HG02623 (cell line): Measurements from ENCODE around the gene PPP2R2C.

Experiments
- ATAC-seq: cut with Tn5 transposase; IDR thresholded peaks from one replicate; pipeline ENCODE4 v1.9.1; 2021; ENCODE audit warnings: moderate library complexity; ENCODE audit not compliant: unreplicated experiment

Gene PPP2R2C

DNA sequence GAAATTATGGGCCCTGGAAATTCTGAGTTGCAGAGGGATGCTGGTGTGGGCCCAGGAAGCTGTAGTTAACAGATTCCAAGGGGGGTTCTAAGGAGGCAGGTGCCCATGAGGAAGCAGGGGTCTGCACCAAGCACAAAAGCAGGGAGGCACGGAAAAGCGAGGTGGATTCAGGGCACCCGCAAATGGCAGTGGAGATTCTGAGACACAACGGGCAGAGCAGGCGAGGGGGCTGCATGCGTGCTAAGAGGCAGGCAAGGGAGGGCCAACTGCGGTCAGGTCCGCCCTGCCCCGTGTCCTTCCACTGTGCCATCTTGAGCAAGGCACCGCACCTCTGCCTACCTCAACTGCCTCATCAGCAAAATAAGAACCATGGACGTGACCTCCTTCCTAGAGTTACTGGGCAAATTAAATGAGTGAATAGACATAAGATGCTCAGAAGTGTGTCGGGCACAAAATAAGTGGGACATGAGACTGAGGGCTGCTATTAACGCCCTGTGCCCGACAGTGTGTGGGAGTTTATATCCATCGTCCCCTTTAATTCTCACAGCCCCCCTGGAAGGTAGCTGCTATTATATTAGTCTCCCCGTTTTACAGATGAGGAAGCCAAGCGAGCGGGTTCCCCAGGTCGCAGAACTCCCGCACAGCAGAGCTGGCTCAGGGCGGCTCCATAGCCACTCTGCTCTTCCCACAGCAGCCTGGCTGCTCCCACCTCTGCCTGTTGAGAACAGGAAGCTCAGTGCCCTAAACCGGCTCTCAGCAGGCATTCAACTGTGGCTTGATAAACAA lies 67.6 kb downstream of the PPP2R2C start:
- ATAC-seq: no peak

DNA sequence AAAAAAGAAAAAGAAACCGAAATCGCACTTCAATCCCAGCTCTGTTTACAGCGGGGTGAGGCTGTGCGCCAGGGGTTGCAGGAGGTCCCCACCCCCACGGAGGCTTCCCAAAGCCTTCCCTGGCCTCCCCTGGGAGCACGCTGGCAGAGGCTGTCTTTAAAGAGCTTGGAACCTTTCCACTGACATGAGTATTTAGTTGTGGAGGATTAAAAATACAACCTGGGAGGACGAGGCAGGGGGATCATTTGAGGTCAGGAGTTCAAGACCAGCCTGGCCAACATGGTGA lies 69.1 kb downstream of the PPP2R2C start:
- ATAC-seq: no peak

DNA sequence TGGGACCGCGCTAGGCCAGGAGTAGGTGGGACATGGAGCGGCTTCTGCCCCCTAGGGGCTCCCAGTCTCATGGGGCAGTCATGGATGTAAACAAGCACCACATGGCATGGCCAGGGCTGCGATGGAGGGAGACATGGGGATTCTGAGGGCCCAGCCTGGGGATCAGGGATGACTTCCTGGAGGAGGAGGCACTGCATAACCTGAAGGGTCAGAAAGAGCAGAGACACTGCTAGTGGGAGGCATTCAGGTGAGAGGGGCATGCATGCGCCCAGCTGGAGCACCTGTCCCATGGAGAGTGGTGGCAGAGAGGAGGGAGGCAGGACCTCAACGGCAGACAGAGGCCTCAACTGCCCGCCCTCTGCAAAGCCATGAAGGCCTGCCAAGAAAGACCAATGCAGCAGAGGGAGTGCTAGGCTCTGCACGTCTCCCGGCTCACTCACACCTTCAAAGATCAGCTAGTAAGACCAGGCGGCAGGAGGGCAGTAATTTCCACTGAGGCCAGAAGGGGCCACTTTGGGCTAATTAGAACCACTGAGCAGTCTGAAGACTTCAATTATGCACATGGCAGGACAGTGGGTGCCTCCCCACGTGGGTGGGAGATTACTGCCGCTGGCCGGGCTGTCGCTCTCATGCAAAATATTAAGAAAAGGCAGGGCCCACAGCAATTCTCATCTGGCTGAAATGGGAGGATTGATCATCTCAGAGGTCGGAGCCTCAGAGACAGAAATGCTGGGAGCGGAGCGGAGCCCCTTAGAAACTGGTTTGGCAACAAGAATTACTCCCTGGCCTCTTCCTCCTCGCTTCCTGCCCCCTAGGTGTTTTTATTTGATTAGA lies 69.6 kb downstream of the PPP2R2C start:
- ATAC-seq: no peak

DNA sequence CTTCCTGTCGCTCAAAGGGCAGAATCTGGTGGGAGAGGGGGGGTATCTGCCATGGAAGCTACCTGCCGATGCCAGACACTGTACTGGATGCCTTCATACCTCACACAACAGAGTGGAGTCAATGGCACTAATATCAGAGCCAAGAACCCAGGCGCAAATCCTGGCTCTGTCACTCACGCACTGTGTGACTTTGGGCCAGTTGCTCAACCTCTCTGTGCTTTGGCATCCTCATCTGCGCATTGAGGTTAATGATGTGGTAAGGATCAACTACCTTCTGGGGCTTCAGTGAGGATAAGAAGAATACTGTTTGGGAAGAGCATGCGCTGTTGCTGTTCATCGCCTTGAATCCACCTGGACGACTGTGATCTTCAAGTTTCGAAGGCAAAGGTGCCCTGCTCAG lies 70.6 kb downstream of the PPP2R2C start:
- no peak for ATAC-seq

DNA sequence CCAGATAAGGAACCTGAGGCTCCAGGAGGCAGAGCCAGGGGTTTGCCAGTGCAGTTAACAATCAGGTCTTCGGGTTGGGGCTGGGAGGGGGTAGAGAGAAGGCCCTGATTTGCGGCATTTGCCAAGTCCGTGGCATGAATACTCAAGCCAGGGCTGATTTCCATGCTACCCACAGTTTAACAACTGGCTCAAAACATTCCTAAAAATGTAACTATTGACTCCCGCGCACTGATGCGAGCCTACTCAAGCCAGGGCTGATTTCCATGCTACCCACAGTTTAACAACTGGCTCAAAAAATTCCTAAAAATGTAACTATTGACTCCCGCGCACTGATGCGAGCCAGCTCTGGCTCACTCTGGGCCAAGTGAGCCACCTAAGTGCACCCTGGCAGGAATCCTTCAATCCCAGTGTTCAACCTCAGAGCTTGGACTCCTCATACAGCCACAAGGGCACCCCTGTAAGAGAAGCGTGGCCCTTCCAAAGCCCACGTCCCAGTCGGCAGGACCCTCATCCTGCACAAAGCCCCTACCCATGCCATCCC lies 75.6 kb downstream of the PPP2R2C start:
- no peak for ATAC-seq

DNA sequence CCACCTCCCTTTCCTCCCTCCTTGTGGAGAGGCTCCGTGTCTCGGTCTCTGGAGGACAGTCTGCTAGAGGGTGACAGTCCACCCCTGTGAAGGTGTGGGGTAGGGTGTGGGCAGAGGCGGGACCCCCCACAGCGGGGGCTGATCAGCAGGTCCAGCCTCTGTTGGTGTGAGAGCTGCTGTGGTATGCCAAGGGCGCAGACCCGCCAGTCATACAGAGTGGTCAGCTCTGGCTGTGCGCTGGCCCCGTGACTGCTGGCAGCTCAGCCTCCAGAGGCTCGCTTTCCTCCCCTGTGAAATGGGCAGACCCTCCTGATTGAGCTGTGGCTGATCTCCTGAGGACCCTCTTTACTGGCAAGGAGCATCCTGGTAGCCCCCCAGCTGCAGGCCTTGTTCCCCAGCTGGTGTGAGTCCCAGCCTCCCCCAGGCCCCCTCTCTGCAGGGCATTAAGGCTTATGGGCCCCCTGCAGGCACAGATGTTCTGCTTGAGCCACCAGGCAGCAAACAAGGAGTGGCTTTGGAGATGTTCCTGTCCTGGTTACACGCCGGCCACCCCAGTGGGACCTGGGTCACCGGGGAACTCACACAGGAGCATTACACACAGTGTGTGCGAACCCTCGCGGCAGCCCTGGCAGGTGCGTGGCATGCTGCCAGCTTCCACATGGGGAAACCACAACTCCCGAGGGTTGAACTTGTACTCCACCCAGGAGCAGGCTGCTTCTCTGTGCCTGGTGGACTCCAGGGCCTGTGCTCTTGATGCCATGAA lies 76.8 kb downstream of the PPP2R2C start:
- ATAC-seq: no peak

DNA sequence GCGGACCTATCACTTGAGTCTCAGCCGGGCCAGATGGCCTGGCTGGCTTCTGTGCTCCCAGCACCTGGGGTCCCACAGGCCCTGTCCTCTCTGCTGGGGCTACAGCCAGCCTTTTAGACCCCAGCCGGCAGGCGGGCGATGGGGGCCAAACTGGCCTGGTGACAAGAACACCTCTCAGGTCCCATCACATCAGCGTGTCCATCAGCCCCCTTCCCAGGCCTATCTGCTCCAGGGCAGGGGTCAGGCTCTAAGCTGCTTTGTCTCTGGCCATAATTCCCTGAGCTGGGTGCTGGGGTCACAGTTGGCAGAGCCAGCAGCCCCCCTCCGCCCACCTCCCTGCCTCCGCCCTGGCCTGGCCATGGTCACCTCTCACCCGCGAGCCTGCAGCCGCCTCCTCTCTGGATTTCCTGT lies 77.7 kb downstream of the PPP2R2C start:
- ATAC-seq: no peak

DNA sequence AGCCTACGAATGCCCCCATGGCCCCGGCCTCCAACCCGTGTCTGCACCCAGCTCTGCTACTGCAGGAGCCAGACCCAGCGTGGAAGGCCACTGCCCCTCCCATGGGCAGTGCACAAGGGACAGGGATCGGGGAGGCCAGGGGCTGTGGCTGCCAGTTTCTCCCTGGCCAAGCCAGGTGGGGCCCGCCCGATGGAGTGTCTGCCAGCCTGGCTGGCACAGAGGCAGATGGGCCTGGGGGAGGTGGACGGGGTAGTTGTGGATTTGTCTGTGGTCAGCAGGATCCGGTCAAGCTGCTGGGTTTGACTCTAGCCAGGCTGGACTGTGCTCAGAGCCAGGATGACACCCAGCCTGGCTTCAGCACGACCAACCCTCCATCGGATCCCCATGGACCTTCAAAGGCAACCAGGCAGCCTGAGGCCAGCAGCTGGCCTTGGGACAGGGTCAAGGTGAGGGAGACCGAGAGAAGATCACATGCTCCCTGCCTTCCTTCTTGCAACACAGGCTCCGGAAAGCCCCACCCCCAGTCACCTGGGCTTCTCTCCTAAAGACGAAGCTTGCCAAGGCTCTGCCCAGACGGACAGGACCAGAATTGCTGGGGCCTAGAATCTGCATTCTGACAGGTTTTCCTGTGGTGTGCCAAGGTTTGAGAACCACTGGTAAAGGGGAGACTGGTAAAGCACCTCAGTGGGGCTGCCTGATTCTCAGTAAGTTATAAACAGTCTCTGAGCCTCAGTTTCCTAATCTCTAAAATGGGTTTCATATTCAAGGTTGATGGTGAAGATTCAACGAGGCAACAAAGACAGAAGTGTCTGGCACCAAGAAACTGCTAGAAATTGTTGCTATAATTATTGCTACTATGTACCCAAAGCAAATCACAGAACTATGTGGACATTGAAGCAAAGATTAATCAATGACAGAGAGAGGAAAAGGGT lies 78.6 kb downstream of the PPP2R2C start:
- no peak for ATAC-seq

DNA sequence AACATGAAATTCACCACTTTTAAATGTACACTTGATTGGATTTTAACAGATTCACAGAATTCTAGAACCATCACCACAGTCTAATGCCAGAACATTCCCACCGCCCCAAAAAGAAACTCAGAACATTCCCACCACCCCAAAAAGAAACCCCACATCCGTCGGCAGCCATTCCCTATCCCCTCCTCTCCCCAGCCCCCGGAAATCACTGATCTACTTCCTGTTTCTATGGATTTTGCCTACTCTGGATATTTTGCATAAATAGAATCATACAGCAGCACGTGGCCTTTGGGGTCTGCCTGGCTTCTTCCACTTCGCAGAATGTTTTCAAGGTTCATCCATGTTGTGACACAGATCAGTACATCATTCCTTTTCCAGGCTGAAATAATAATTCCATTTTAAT lies 79.3 kb downstream of the PPP2R2C start:
- ATAC-seq: no peak

DNA sequence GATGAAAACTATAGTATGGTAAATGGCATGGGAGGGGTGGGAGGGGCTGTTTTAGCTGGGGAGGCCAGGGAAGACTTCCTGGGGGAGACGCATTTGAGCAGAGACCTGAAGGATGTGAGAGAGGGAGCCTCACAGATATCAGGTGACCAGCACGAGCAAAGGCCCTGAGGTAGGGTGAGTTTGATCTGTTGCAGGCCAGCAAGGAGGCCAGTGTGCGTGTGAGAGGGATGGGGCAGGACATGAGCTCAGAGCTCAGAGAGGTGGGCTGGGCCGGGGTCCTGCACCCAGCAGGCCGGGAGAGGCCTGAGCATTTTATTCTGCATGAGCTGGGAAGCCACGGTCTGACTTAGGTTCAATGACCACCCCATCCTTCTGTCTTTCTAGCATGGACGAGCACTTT lies 80.0 kb downstream of the PPP2R2C start:
- ATAC-seq: no peak

DNA sequence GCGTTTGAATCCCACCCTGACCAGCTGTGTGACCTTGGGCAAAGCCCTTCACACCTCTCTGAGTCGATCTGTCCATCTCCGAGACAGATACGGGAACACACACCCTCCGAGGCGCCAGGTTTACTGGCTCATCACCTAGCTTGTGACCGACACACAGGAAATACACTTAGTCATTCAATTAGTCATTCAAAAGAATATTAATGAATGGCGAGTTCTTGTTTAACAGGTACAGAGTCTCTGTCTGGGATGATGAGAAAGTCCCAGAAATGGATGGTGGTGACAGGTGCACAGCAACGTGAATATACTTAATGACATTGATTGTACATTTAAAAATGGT lies 80.6 kb downstream of the PPP2R2C start:
- no peak for ATAC-seq

DNA sequence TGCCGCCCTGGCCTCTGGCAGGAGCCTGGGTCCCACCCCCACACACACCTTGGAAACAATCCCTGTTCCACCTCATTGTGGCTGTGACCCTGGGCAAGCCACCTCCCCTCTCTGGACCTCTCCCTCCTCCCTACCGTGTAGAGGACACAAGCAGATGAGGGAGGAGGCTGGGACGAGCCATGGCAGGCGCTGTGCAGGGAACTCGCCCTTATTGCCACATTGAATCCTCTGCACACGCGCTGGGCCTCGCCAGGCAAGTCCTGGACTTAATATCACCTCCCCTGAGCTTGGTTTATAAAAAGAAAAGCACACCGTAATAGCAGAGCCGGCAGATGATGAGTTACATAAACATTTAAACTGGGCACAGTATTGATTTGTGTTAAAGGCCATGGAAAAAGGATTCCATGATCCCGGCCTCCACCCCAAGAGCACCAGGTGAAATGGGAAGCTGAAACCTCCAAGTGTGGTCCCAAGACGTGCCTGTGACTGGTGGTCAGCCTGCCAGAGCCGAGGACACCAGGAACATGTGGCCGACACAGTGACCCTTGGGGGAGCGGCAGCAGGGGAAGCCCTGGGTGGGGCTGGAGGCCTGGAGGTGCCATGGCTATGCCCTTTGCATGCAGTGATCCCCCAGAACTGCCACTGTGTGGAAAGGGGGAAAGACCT lies 81.1 kb downstream of the PPP2R2C start:
- no peak for ATAC-seq

DNA sequence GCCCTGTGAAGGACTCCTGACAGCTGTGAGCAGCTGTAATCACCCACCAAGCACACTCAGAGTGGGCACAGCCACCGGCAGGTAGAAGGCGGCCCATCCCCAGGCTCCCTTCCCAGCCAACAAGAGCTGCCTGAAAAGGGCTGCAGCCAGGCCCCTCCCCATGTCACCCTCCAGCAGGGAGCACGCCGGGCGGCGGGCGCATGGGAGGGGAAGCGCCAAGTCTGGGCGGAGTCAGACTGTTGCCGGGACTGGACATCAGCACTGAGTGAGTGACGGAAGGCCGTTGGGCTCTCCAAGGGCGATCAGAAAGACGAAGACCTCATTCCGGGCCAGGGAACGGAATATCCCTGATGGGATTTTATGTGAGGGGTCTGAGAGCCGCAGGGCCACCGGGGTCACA lies 82.1 kb downstream of the PPP2R2C start:
- no peak for ATAC-seq

DNA sequence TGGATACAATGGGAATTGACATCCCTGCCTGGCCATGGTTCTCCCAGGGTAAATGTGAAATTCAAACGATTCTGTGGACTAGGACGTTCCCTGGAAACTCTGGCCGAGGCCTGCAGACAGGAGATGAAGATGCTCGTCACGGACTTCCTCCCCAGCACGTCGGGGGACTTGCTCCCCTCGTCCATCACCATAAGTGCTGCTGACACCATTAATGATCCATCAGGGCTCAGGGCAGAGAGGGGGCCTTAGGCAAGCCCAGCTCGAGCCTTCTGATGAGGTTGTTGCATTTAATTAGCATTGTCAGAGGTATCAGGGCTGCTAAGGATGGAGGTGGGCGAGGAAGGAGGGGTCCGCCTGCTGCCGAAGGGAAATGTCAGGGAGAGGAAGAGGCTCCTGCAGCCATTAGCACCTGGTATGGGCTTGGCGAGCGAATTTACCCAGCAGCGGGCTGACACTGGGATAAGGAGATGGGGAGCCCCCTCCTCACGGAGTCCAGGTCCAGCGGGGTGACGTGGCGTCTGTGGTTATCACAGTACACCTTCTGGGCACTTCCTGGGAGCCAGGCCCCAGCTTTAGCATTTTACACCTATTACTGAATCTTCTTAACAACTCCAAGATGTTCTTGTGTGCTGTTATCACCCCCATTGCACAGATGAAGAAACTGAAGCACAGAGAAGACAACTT lies 83.1 kb downstream of the PPP2R2C start:
- ATAC-seq: no peak

DNA sequence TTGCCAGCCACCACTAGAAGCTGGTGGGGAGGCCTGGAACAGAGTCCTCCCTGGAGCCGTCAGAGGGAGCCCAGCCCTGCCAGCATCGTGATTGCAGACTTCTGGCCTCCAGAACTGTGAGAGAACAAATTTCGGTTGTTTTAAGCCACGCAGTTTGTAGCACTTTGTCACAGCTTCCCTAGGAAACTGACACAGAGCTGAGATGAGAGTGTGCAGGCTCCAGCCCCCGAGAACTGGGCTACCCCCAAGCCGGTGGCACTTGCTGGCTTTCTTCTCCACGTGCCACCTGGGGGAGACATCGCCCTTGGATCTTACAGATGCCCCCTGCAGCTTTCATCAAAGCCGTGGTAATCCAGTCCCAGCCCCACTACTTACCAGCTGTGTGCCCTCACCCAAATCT lies 83.7 kb downstream of the PPP2R2C start:
- ATAC-seq: no peak

DNA sequence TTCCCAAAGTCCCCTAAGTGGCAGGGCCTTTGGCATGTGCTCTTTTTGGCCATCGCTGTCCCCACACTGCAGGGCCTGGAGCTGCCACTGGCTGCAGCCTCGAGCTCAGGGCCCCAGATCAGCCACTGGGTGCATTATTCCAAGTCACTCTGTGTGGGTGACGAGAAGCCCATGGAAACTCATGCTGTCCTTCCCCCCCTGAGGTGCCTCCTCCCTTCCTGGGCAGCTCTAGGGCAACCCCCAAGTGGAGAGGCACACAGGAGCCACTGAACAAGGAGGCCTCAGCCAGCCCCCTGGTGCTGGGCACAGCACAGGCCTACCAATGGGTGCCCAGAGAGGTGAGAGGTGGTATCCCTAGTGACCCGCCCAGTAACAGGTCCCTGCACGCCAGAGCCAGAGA lies 84.5 kb downstream of the PPP2R2C start:
- ATAC-seq: no peak

DNA sequence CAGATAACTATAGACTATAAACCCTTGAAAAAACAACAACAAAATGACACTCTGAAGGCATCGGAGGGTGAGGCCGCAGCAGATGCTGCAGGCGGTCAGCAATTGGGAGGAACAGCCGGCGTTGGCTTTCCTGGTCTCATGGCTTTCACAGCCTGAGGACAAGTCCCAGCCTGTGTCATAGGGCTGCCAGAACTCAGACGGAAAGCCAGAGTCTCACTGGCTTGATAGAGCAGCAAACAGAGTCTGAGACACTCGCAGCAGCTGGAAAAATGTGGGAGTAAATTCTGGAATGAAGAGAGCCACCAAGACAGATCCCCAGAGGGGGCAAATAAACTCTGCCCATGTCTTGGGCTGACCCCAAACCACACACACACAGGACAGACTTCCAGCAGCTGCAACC lies 86.3 kb downstream of the PPP2R2C start:
- ATAC-seq: no peak

DNA sequence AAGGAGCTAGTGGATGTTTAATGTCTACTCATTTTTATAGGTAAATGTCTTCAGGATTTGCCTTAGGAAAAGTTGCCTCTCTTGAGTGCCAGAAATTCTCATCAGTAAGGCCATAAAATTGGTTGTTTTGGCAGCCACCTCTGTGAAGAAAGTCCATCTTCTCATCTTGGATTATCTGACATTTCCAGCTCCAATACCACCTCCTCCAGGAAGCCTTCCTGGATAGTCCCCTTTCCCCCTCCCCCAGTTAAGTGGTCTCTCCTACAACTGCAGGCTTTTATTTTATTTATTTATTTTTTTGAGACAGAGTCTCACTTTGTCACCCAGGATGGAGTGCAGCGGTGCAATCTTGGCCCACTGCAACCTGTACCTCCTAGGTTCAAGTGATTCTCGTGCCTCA lies 87.1 kb downstream of the PPP2R2C start:
- no peak for ATAC-seq

DNA sequence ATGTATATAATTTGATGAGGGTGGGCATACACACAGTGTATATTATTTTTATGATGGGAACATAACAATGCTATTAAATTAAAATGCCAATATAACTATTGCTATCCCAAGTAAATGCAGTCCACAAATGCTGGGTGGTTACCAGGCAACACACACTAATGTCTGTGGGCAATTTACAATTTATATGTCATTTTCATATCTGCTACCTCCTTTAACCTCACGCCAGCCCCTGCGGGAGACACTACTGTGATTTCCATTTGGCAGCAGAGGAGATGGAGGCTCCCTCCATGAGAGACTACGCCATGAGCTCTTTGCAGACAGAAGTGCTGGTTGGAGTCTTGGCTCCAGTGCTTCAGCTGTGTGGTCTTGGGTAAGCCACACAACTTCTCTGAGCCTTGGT lies 87.9 kb downstream of the PPP2R2C start:
- no peak for ATAC-seq

DNA sequence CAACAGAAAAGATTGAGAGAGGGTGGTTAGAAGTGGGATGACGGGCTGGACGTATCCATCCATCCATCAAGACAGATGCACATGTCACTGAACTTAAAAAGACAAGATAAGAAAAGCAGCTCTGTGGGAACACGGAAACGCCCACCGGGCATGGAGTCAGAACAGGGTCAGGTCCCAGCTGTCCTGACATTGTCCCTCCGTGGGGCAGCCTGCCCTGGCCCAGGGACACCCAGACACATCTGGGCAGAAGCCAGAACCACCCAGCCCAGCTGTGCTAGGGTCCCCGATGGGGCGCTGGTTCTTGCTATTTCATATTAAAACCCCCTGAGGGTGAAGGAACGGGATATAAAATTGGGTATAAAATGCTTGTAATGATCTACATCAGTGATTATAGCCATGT lies 88.5 kb downstream of the PPP2R2C start:
- ATAC-seq: no peak
